NOMO-1 (cell line): ENCODE results near the gene DOCK4.

Experiments
- DNase-seq, 2 experiments: peaks; one replicate each; lab custom pipeline; 2025; ENCODE audit not compliant: unreplicated experiment in 2 of 2; lab: John Stamatoyannopoulos, UW

DOCK4 gene

DNA sequence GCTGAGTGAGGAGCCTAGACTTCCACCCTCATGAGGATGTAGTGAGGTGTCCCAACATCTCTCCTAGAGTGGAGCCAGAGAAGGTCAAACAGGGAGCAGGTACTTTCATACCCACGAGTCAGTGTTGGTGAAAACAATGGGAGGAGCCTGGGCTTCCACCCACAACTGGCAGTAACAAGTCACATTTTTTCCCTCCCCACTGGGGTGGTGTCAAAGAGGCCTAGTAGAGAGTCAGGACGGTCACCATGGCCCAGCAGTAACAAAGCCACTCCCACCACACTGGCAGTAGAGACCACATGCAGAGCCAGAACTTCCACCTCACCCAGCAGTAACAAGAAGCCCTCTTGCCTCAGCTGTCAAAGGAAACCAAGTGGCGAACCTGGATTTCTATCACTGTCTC lies 363.7 kb downstream of the DOCK4 start:
- no peak for DNase-seq

DNA sequence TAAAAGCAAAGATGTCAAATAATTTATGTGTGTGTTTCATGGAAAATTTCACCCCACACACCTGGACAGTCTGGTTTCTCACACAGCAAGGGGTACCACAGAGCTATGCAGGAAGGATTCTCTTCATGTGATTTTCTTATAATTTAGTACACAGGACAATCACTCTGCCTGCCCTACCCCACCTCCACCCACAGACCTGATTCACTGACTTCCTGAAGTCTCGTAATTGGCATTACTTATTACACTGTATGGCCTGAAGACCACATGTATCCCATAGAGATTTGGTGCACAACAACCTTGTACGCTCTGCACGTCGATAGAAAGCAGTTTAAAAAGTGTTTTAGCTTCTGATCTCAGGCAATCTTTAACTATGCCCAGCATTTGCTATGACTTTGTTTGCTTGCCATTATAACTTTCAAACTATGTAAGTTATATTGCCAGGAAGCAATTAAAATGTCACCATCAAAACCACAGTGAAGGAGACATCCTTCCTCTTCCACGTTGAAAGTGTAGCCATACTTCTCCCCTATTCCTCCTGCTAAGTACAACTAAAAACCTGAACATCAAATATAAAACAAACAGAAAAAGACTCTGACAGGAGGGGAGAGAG lies 364.5 kb downstream of the DOCK4 start:
- DNase-seq: peak; percentile 59 to 72

DNA sequence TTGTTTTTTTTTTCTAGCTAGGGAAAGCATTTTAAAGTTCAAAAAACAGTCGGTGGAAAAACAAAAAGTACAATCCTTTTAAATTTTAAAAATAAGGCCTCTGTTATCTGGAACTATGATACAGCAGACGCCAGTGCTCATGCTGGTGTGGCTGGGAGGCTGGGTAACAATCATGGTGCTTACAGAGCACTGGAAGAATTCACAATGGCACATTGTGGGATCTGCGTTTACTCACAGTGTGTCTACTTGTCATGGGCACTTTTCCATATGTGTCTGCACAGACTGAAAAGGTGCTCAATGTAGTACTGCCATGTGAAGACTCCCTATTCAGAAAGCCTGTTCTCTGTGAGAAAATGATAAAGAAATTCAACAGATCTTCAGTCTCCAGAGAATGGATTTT lies 365.7 kb downstream of the DOCK4 start:
- DNase-seq: no peak

DNA sequence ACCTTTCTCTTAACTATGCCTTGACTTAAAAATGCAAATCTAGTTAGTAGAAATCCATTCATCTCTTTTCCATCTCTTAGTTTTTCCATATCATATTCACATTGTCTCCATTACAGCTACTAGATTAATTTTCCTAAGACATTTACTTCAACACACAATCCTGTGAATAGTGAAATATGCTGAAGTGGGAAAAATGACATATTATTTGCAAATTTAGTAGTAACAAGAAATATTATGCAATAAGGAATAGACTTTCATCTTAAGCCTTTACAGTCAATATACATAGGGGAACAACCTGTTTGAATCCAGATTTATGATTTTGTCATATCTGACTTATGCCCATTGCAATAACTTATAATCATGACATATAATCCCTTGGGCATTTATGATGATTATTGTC lies 366.9 kb downstream of the DOCK4 start:
- no peak for DNase-seq

DNA sequence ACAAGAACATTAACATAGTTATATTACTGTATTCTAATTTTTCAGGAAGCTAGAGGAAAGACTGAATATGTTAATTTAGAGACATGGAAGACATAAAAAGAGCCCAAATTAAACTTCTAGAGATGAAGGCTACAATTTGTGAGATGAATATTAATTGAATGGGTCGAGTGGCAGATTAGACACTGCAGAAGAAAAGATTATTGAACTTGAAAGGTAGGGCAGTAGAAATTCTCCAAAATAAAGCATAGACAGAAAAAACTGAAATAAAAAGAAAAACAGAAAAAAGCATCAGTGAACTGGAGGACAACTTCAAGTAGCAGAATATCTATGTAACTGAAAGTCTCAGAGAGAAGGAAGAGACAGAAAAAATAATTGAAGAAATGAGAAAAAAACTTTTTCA lies 369.6 kb downstream of the DOCK4 start:
- no peak for DNase-seq

DNA sequence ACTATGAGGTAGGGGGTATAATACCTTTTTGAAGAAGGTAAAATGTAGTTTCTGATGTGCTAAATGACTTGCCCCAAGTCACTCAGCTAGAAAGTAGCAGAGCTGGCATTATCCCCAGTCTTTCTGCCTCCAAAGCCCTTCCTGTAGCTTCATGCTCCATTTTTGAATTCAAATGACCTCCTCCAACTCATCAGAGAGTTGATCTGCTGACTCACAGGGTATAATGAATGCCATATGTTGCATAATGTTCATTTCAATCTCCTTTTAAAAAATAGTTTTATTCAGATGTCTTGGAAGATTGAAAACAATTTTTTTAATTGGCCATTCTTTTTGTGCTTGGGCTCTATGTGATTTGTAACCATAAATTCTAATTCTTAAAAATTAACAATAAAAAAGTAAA lies 371.1 kb downstream of the DOCK4 start:
- DNase-seq: peak in 1 of 2 experiments; percentile 0

DNA sequence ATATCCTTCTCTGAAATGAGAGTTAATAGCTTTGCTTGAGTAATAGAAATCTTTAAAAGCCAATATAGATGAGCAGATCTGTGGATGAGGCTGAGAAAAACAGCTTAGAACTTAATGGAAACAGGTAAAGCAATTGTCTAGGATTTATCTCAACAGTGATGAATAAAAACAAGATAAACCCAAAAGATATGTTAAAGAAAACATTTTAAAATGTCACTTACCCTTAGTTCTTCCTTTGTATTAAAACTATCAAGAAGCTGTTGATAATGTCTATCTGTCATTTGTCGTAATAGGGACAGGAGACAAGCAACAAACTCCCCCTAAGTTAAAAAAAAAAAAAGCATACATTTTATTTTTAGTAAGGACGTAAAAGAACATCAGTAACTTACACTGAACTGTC lies 371.8 kb downstream of the DOCK4 start:
- no peak for DNase-seq

DNA sequence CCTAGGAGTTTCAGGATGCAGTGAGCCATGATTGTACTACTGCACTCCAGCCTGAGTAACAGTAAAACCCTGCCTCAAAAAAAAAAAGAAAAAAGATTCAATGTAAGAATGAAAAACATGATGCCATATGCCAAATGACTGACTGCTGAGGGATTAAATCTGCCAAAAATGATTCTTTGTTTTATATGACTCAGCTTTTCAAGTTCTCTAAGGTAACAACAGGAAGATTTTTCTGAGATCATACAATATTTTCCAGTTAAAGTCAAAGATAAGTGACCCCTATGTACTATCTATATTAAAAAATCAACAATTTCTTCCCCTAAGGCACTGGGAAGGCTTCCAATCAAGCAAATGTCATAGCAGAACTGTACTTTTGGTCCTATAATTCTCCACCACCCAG lies 372.7 kb downstream of the DOCK4 start:
- DNase-seq: no peak

DNA sequence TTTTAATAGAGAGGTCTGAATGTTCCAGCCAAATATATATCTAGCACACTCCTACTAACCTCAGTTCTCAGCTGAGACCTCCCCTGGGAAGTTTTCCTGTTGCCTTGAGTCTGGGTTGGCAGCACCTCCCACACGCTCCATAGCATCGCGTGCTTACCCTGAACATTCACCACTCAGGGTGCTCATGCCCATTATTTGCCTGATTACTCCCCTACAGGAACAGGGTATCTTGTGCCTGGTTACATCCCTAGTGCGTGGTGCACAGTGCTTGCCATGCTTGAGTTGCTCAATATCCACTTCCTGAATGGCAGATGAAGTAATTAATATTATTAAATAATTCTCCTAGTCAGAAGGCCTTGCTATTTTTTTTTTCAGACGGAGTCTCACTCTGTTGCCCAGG lies 374.0 kb downstream of the DOCK4 start:
- DNase-seq: no peak

DNA sequence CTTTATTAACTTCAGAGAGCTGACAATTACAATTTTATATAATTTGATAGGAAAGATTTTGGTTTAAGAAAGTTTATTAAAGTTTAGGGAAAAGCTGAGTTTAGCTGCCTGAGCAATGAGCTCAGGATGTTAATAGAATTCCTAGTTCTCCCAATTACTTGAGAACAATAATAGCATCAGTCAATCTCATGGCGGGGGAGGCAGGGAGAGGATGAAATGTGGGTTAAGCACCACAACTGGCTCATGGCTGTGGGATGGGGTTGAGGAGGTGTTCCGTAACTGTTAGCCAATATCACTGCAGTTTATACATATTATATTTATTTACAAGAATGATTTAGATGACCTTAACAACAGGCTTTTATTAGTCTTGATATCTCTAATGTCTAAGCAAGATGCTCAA lies 377.0 kb downstream of the DOCK4 start:
- DNase-seq: no peak

DNA sequence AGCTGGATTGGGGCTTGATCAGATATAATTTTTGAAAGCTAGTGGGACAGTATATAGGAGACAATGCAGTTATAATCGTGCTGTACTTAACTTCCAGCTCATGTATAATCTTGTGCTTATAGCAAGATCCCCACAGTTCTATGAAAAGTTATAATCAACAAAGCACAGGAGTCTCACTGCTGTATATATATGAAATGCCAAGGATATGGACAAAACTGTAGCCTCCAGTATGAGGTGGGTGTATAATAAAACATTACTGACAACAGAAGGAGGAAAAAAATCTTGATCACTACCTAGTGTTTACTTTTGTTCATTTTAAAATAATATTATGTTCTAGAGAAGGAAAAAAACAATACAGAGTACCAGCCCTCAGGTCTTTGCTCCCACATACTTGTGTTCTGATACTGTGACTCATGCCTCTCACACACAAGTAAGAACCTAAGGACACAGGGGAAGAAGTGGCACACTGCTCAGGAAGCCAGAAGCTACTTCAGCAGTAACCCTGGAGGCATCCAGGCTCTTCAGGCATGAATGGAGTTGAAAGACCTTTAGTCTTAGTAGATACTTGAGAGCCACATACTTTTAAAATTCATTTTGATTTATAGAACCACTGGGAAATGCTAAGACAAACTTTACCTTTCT lies 378.2 kb downstream of the DOCK4 start:
- no peak for DNase-seq

DNA sequence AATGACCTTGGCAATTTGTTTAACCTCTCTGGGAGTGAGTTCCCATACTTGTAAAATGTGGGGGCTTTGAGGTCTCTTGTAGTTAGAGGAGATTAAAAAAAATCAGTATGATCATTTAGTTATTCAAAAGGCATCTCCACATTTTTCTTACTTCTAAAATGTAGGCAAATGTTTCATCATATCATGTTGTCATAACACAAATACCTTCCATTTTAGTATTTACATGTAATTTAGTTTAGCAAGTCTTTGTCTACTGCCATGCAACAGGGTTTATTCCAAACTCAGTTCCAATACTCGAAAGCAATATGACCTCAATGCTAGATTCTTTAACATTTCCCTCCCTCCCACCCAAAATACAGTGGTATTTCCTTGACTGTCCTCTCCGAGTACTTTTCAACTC lies 381.2 kb downstream of the DOCK4 start:
- DNase-seq: no peak

DNA sequence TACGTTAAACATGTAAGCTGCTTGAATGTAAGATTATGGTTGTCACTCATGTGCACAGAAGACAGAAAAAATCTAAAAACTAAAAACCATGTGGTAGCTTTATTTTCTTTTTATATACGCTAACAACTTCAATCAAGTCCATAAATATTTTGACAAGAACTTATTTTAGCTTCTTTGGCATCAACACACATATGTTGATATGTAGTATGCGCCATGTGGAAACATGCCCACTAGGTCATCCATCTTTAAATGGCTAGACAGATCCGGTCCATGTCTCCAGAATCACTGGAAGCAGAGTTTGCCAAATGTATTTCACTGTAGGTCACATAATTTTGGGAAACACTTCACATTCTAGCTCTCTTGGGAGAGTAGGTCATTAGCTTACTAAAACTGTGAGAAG lies 382.4 kb downstream of the DOCK4 start:
- no peak for DNase-seq

DNA sequence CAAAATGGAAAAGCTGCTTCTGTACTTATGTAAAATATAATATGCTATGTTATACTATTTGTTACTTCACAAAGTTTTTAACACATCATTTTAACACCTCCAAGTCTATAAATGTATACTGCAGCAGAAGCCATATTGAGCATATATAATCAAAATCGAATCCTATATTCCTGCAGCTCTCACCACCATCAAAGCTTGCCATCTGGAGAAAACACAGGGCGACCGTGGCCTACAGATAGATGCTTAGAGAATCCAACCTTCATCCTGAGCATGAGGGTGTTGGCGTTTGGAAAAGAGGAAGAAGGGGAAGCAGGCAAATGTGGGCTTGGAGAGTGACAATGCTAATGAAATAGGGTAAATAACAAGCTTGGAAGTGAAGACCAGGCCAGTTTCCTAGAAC lies 385.2 kb downstream of the DOCK4 start:
- DNase-seq: no peak

DNA sequence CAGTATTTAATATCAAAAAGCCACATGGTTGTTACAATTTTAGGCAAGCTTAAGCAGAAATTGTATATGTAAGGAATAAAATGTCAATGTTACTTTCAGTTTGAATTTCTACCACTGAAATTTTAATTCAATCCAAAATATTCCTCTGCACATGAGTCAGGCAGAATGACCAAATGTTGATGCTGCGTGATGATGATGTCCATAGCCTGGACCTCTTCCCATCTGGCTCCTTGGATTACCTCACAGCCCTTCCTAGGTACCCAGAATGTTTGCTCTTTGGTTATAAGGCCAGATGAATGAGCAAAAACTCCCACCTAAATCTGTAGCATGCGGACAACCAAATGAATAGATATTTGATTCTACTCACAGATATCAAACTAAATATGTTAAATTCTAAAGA lies 385.6 kb downstream of the DOCK4 start:
- no peak for DNase-seq

DNA sequence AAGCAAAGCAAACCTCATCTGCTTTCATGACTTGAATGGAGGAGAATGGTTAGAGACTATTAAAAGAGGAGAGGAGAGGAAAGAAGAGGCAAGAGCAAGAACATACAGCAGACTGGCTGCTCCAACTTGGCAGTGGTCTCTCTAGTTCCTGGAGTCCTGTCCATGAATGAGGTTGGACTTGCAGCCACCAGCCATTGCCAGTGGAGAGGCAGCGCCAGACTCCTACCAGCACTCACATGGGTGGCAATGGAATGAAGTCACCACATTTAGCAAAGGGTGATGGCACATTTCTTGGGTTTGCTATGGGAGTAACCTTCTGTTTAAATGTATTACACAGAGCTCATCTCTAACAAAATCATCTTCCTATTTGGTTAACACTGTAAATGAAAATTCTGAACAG lies 386.1 kb downstream of the DOCK4 start:
- no peak for DNase-seq

DNA sequence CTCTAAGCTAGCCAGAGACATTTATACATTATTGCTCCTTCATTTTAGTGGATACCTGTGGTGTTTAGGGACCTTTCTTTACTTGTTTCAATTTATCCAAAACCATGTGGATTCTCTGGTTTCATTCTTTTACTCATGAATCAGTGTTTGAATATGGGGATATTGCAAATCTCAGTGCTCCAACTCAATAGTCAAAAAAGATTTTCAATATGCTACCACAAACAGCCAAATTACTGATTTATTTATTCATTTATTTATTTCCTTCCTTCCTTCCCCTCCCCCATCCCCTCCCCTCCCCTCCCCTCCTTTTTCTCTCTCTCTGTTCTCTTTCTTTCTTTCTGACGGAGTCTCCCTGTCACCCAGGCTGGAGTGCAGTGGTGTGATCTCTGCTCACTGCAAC lies 390.8 kb downstream of the DOCK4 start:
- DNase-seq: no peak

DNA sequence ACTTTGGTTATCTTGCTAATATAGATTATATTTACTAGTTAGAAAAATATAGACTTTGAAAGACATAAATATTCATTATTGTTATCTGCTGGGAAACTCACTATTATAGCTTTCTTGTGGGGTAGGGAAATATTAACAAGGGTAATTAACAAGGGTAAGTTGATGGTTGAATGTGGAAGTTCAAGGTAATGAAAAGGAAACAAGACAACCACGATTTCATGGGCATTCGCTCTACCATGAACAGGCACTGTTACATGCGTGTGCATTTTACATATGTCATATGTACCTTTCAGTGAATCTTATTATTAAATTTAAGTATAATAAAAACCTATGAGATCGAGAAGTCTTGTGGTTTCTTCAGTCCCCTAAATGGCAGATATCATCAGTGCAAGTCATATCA lies 392.9 kb downstream of the DOCK4 start:
- no peak for DNase-seq

DNA sequence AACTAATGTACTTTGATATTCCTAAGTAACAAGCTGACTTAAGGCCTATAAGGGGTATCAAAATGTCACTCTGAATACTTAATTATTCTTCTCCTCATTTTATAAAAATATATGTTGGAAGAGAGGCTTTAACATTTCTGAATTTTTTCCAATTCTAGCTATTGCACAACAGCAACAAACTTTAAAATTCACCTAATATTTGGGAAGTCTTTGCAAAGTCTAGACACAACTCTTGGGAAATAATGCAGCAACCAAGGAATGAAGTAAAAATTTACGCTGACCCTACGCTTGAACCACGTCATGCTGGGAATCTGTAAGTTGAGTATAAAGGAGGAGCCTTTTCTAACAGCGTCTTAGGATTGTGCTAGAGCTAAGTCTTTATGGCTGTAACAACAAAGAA lies 400.0 kb downstream of the DOCK4 start:
- no peak for DNase-seq

DNA sequence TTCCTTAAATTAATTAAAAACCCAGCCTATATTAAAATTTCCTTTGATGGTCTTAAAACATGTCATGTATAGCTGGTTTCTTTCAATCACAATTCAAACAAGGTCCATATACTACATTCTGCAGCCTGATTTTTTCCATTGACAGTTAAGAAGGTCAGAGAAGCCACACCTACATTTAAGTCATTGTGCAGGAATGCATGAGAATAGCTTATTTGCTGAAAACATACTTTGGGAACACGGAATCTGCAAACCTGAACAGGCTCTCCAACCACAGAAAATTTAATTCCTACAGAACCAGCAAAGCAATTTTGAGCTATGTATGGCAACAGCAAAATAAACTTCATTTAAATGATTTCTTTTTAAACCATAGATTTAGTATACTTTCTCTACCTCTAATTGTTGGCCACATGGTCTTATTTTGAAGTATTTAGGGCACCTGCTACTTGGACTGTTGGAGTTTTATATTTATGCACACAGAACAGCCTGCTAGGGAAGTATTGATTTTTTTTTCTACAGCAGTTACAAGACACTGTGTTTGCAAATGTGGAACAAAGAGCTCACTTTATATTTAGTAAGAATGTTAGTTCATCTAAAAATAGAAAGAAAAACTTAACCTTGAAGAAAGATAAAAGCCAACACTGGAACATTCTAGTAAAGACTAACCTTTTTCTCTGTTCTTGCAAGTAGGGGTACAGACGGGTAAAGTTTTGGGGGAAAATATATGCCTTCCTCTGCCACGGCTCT lies 403.0 kb downstream of the DOCK4 start:
- DNase-seq: peak in 1 of 2 experiments; percentile 0

DNA sequence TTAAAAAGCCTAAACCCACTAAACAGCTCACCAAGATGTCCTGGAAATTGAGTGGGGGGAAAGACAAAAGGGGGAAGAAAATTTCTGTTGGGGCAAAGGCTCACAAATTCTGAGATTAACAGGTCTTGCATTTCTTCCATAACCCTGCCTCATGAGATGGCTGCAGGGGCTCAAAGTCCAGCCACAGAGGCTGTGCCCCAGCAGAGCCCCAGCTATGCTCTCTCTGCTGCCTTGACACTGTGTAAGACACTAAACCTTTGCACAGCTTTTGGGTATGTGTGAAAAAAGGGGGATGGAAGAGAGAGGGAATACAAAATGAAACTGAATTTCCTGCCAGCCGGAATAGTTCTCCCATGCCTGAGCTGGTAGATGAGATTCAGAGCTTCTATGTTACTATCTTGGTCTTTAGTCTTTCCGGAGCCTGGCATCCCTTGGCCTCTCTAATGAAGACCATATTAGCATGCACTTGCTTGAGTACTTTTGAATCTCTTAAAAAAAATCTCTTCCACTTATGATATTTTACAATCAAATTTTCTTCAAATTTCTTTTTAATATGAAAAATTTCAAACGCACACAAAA lies 403.9 kb downstream of the DOCK4 start:
- DNase-seq: no peak

DNA sequence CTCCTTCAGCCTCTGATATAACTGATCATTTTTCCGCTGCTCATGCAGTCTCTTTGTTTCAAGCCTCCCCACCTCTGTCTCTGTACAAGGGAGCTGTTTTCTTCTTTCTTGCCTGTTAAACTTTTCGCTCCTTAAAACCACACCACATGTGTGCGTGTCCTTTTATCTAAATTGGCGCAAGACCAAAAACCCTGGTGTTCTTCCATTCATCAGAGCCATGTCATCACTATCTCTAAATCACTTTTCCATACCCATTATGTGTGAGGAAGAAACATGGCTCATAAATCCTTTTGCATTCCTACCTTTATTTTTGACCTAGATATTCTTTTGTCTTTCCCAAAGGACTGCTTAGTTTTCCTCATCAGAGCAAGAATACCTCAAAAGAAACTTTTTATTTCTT lies 404.9 kb downstream of the DOCK4 start:
- no peak for DNase-seq
